RWPE2 (cell line): ENCODE measurements around the gene LYZL1.

Source experiments
- ATAC-seq: fragments of 200-7000 bp; cut with Tn5 transposase; 3 replicates; pipeline ENCODE4 v1.9.1; 2021; ENCODE audit warnings: low read depth
- DNase-seq: peaks from one replicate; pipeline ENCODE4 v3.0.0-alpha.2; 2020; ENCODE audit warnings: low spot score
- H3K27ac ChIP-seq: fragments of 450-650 bp; 2 replicates; pipeline ENCODE4 v1.5.1; 2017; ENCODE audit warnings: mild to moderate bottlenecking; ENCODE audit not compliant: poor library complexity, severe bottlenecking
- H3K27me3 ChIP-seq: fragments of 250-450 bp; sonication (Bioruptor Pico); 2 replicates; pipeline ENCODE4 v1.5.1; 2021; ENCODE audit warnings: mild to moderate bottlenecking, moderate library complexity; ENCODE audit not compliant: insufficient read depth, poor library complexity, severe bottlenecking
- H3K36me3 ChIP-seq: fragments of 250-450 bp; sonication (Bioruptor Pico); 2 replicates; pipeline ENCODE4 v1.5.1; 2020; ENCODE audit warnings: low read depth, mild to moderate bottlenecking, moderate library complexity
- H3K4me1 ChIP-seq: fragments of 250-450 bp; sonication (Bioruptor Pico); 2 replicates; pipeline ENCODE4 v1.5.1; 2021; ENCODE audit warnings: mild to moderate bottlenecking, moderate library complexity; ENCODE audit not compliant: insufficient read depth, poor library complexity, severe bottlenecking
- H3K4me3 ChIP-seq: fragments of 250-450 bp; sonication (Bioruptor Pico); 2 replicates; pipeline ENCODE4 v1.5.1; 2021; ENCODE audit warnings: mild to moderate bottlenecking, moderate library complexity; ENCODE audit not compliant: severe bottlenecking
- H3K9me3 ChIP-seq: fragments of 250-450 bp; sonication (Bioruptor Pico); 2 replicates; pipeline ENCODE4 v1.5.1; 2021; ENCODE audit warnings: mild to moderate bottlenecking, moderate library complexity; ENCODE audit not compliant: severe bottlenecking
- TF ChIP-seq, protein P1 (sequence below): fragments of 450-650 bp; IDR thresholded peaks from one replicate; pipeline ENCODE4 v1.5.1; 2017; ENCODE audit warnings: mild to moderate bottlenecking, moderate library complexity; ENCODE audit not compliant: poor library complexity, severe bottlenecking

Gene LYZL1

DNA sequence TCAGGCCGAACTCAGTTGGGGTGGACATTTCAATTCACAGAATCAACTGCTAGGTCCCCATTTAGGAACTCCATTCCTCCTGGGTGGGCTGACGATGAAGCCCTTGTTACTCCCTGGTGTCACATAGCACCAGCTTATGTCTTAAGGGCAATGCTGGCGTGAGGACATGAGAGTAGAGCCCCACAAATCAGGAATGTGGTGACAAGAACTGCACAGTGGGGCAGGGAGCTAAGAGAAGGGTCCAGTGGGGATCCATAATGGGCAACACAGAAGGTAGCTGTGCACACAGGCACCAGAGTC, 57.0 kb downstream of the LYZL1 start:
- Histone ChIP-seq H3K4me3 (no peak overlapping the region), H3K9me3 (no peaks in the 10 kb centered on the region), H3K27ac (no peak overlapping the region), H3K4me1 (no peaks in the 10 kb centered on the region), H3K36me3 (no peaks in the 10 kb centered on the region), H3K27me3 (no peaks in the 10 kb centered on the region)
- DNase-seq (no peak), ATAC-seq (no peak)
- TF ChIP-seq, protein P1, sequence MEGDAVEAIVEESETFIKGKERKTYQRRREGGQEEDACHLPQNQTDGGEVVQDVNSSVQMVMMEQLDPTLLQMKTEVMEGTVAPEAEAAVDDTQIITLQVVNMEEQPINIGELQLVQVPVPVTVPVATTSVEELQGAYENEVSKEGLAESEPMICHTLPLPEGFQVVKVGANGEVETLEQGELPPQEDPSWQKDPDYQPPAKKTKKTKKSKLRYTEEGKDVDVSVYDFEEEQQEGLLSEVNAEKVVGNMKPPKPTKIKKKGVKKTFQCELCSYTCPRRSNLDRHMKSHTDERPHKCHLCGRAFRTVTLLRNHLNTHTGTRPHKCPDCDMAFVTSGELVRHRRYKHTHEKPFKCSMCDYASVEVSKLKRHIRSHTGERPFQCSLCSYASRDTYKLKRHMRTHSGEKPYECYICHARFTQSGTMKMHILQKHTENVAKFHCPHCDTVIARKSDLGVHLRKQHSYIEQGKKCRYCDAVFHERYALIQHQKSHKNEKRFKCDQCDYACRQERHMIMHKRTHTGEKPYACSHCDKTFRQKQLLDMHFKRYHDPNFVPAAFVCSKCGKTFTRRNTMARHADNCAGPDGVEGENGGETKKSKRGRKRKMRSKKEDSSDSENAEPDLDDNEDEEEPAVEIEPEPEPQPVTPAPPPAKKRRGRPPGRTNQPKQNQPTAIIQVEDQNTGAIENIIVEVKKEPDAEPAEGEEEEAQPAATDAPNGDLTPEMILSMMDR, result no peak

- Histone ChIP-seq H3K27me3 (no peaks in the 10 kb centered on the region), H3K9me3 (no peaks in the 10 kb centered on the region), H3K36me3 (no peaks in the 10 kb centered on the region), H3K27ac (no peak overlapping the region), H3K4me1 (no peaks in the 10 kb centered on the region), H3K4me3 (no peak overlapping the region)
- TF ChIP-seq, protein P1, result no peak
- no peak for DNase-seq
- no peak for ATAC-seq
Measured at GRCh38 chr10:29346296-29347001, 57.6 kb downstream of the LYZL1 start.

GRCh38 chr10:29348836-29349235, 60.0 kb downstream of the LYZL1 start:
- Histone ChIP-seq H3K4me3 (no peak overlapping the region), H3K27ac (no peak overlapping the region), H3K4me1 (no peaks in the 10 kb centered on the region), H3K9me3 (no peaks in the 10 kb centered on the region), H3K36me3 (no peaks in the 10 kb centered on the region), H3K27me3 (no peaks in the 10 kb centered on the region)
- DNase-seq (no peak), ATAC-seq (no peak)
- TF ChIP-seq, protein P1, result no peak

GRCh38 chr10:29353305-29353704, 64.4 kb downstream of the LYZL1 start:
- Histone ChIP-seq H3K36me3 (no peaks in the 10 kb centered on the region), H3K9me3 (no peaks in the 10 kb centered on the region), H3K27me3 (no peaks in the 10 kb centered on the region), H3K27ac (no peak overlapping the region), H3K4me1 (no peaks in the 10 kb centered on the region), H3K4me3 (no peak overlapping the region)
- TF ChIP-seq, protein P1, result no peak
- ATAC-seq (no peak), DNase-seq (no peak)

DNA sequence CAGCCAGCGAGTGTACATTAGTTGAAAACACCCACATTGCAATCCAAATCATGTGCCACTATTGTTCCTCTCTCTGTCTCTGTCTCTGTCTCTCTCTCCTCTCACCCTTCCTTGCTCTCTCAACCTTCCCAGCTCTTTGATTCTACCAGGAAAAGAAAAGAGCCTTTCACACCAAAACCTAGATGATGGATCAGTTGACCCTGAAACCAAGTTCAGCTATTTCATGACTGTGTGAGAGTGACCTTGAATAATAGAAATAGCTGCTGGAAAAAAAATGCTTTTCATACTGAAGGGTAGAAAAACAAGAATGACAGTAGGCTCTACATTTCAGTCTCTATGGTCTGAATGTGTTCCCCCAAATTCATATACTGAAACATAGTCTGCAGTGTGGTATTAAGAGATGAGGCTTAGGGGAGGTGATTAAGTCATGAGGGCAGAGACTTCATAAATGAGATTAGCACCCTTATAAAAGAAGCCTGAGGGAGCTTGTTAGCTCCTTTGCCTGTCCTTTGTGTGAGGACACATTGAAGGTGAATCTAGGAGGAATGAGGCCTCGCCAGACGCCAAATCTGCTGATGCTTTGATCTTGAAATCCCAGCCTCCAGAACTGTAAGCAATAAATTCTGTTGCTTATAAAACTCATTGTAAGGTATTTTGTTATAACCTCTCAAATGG, 65.2 kb downstream of the LYZL1 start:
- H3K9me3 ChIP-seq, result no peaks in the 10 kb centered on the region
- H3K27ac ChIP-seq, result no peak overlapping the region
- H3K4me1 ChIP-seq, result no peaks in the 10 kb centered on the region
- TF ChIP-seq, protein P1, result no peak
- H3K27me3 ChIP-seq, result no peaks in the 10 kb centered on the region
- ATAC-seq (no peak), DNase-seq (no peak)
- no peak overlapping the region for H3K4me3 ChIP-seq
- H3K36me3 ChIP-seq, result no peaks in the 10 kb centered on the region
